NCI-H128 (cell line): ENCODE measurements around the gene OOSP3.
"Not testable (repeated sequence)": the region's sequence is repeated elsewhere in the genome, so short reads cannot be mapped to it uniquely, and the experiment has no call there.

Experiments
- DNase-seq: peaks from one replicate; lab custom pipeline; 2025; ENCODE audit not compliant: unreplicated experiment; lab: John Stamatoyannopoulos, UW

OOSP3 gene

GRCh38 chr11:59875856-59876519 lies 2.6 kb upstream of the OOSP3 start:
- no peak for DNase-seq

GRCh38 chr11:59877325-59877724 lies 1.3 kb upstream of the OOSP3 start:
- DNase-seq: no peak

- no peak for DNase-seq
These were observed 798 bp upstream of the OOSP3 start for GRCh38 chr11:59877784-59878183.

- DNase-seq: no peak
These were observed 985 bp downstream of the OOSP3 start for GRCh38 chr11:59879567-59879966.

GRCh38 chr11:59883597-59883996 lies 5.0 kb downstream of the OOSP3 start:
- DNase-seq: no peak

- DNase-seq: not testable (repeated sequence)
These were observed 8.6 kb downstream of the OOSP3 start for GRCh38 chr11:59887156-59887555.

GRCh38 chr11:59891781-59892181 lies 13.2 kb downstream of the OOSP3 start:
- DNase-seq: no peak

GRCh38 chr11:59894616-59895015 lies 16.0 kb downstream of the OOSP3 start:
- DNase-seq: no peak

- DNase-seq: no peak
These were observed 19.5 kb downstream of the OOSP3 start for GRCh38 chr11:59898046-59898445.

- no peak for DNase-seq
These were observed 20.1 kb downstream of the OOSP3 start for GRCh38 chr11:59898650-59899049.

- DNase-seq: no peak
These were observed 20.9 kb downstream of the OOSP3 start for GRCh38 chr11:59899532-59899931.

- no peak for DNase-seq
These were observed 22.0 kb downstream of the OOSP3 start for GRCh38 chr11:59900366-59901126.

- no peak for DNase-seq
These were observed 22.7 kb downstream of the OOSP3 start for GRCh38 chr11:59901306-59901705.

GRCh38 chr11:59903569-59903968 lies 25.0 kb downstream of the OOSP3 start:
- not testable (repeated sequence) for DNase-seq

- DNase-seq: no peak
These were observed 39.9 kb downstream of the OOSP3 start for GRCh38 chr11:59918480-59918879.

- no peak for DNase-seq
These were observed 40.5 kb downstream of the OOSP3 start for GRCh38 chr11:59918987-59919589.

GRCh38 chr11:59923813-59924212 lies 45.2 kb downstream of the OOSP3 start:
- DNase-seq: no peak

- no peak for DNase-seq
These were observed 53.1 kb downstream of the OOSP3 start for GRCh38 chr11:59931688-59932087.

- DNase-seq: no peak
These were observed 59.5 kb downstream of the OOSP3 start, which contains the start of gene OOSP1 for GRCh38 chr11:59938132-59938531. Gene OOSP1, plus strand, starts transcription at chr11:59938432. Its CDS starts 23 bp downstream, at chr11:59938455.

- no peak for DNase-seq
These were observed 60.1 kb downstream of the OOSP3 start for GRCh38 chr11:59938718-59939117.

- no peak for DNase-seq
These were observed 60.9 kb downstream of the OOSP3 start for GRCh38 chr11:59939482-59939881.

GRCh38 chr11:59941091-59941490 lies 62.5 kb downstream of the OOSP3 start:
- DNase-seq: no peak
